Progenitor cell of endocrine pancreas (in vitro differentiated cells): ENCODE measurements around the gene MED8. TPM values are rescaled to one million over a fixed set of nuclear protein-coding genes. Genes with fewer than 3 reads are reported as not detected.

Experiments used
- DNase-seq: peaks from one replicate; pipeline ENCODE4 v3.0.0; 2021; ENCODE audit warnings: low spot score; ENCODE audit not compliant: unreplicated experiment
- H3K27ac Mint-ChIP-seq: 2 replicates; pipeline ENCODE4 v1.8.0; 2021; ENCODE audit warnings: mild to moderate bottlenecking, moderate library complexity, mixed read lengths
- H3K27me3 Mint-ChIP-seq: 2 replicates; pipeline ENCODE4 v1.8.0; 2021; ENCODE audit warnings: mixed read lengths
- H3K36me3 Mint-ChIP-seq: 2 replicates; pipeline ENCODE4 v1.8.0; 2022; ENCODE audit warnings: mixed read lengths; ENCODE audit not compliant: insufficient read depth
- H3K4me1 Mint-ChIP-seq: 2 replicates; pipeline ENCODE4 v1.8.0; 2021; ENCODE audit warnings: low read depth, mixed read lengths
- H3K4me3 Mint-ChIP-seq: 2 replicates; pipeline ENCODE4 v1.8.0; 2021; ENCODE audit warnings: low read depth, mild to moderate bottlenecking, moderate library complexity, mixed read lengths
- H3K9me3 Mint-ChIP-seq: 2 replicates; pipeline ENCODE4 v1.8.0; 2021; ENCODE audit warnings: low read depth, mixed read lengths
- CTCF ChIP-seq: fragments of 200-600 bp; sonication (generic); IDR thresholded peaks from one replicate; pipeline ENCODE4 v1.5.0; 2021; ENCODE audit warnings: antibody characterized with exemption, mild to moderate bottlenecking; ENCODE audit not compliant: unreplicated experiment
- total RNA-seq: library from RNA; stranded (reverse); gene quantifications from 2 replicates; pipeline ENCODE4 v1.2.1, GENCODE V29; 2021

Gene MED8
- total RNA-seq, 1 donor from 2014 or later: 30.2 TPM

GRCh38 chr1:43367026-43367903 is 22.3 kb downstream of the MED8 start:
- Mint-ChIP-seq H3K4me3 (peak overlapping the region; percentile 80), H3K36me3 (peaks cover 14% of the 10 kb centered on the region), H3K27ac (peak overlapping the region; percentile 80), H3K9me3 (no peaks in the 10 kb centered on the region), H3K4me1 (peaks cover 26% of the 10 kb centered on the region), H3K27me3 (no peaks in the 10 kb centered on the region)
- TF ChIP-seq CTCF: no peak
- no peak for DNase-seq

- no peak for DNase-seq
These were observed 23.0 kb downstream of the MED8 start for GRCh38 chr1:43366601-43367025.

GRCh38 chr1:43366179-43366578 is 23.4 kb downstream of the MED8 start:
- TF ChIP-seq CTCF: no peak
- H3K27me3 Mint-ChIP-seq: no peaks in the 10 kb centered on the region
- H3K4me1 Mint-ChIP-seq: peaks cover 32% of the 10 kb centered on the region
- peak overlapping the region; percentile 93 for H3K27ac Mint-ChIP-seq
- peaks cover 23% of the 10 kb centered on the region for H3K36me3 Mint-ChIP-seq
- no peaks in the 10 kb centered on the region for H3K9me3 Mint-ChIP-seq
- H3K4me3 Mint-ChIP-seq: peak overlapping the region; percentile 80
- DNase-seq: peak; percentile 24

More at GRCh38 chr1:43366601-43367025, 23.0 kb downstream of the MED8 start:
- TF ChIP-seq CTCF: no peak
- Mint-ChIP-seq H3K4me3 (peak overlapping the region; percentile 80), H3K36me3 (peaks cover 19% of the 10 kb centered on the region), H3K9me3 (no peaks in the 10 kb centered on the region), H3K27ac (peak overlapping the region; percentile 80), H3K27me3 (no peaks in the 10 kb centered on the region), H3K4me1 (peaks cover 29% of the 10 kb centered on the region)

GRCh38 chr1:43365678-43366077 is 23.9 kb downstream of the MED8 start:
- peak overlapping the region; percentile 93 for H3K27ac Mint-ChIP-seq
- DNase-seq: no peak
- no peaks in the 10 kb centered on the region for H3K27me3 Mint-ChIP-seq
- H3K4me3 Mint-ChIP-seq: peak overlapping the region; percentile 80
- no peak for TF ChIP-seq CTCF
- H3K36me3 Mint-ChIP-seq: peaks cover 24% of the 10 kb centered on the region
- H3K9me3 Mint-ChIP-seq: no peaks in the 10 kb centered on the region
- peaks cover 34% of the 10 kb centered on the region for H3K4me1 Mint-ChIP-seq

- peaks cover 42% of the 10 kb centered on the region for H3K4me1 Mint-ChIP-seq
These were observed 25.6 kb downstream of the MED8 start for GRCh38 chr1:43363935-43364525.

More at GRCh38 chr1:43363935-43364525, 25.6 kb downstream of the MED8 start:
- Mint-ChIP-seq H3K27me3 (no peaks in the 10 kb centered on the region), H3K9me3 (no peaks in the 10 kb centered on the region), H3K36me3 (peaks cover 24% of the 10 kb centered on the region), H3K27ac (no peak overlapping the region), H3K4me3 (peak overlapping the region; percentile 5)
- no peak for DNase-seq
- TF ChIP-seq CTCF: no peak
